NCI-H1694 (cell line): ENCODE measurements around the gene TNIK.

Experiments
- DNase-seq: peaks from one replicate; lab custom pipeline; 2025; lab: John Stamatoyannopoulos, UW

The TNIK gene

DNA sequence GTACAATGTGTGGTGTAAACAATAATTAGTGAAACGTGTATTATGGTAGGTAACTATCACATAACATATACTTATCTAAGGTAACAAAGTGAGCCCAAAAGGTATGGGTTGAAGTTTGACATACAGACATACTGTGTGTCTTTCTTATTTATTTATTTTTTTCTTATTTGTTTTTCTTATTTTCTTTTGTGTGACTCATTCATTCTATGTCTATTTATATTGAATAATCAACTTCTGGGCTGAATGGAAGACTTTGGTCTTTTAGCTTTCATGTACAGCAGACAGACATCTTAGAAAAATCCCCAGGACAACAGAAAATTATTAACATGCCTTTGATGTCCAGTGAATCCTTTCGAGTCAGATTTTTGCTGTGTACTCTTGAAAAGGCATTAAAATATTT, 233.4 kb downstream of the TNIK start:
- no peak for DNase-seq

DNA sequence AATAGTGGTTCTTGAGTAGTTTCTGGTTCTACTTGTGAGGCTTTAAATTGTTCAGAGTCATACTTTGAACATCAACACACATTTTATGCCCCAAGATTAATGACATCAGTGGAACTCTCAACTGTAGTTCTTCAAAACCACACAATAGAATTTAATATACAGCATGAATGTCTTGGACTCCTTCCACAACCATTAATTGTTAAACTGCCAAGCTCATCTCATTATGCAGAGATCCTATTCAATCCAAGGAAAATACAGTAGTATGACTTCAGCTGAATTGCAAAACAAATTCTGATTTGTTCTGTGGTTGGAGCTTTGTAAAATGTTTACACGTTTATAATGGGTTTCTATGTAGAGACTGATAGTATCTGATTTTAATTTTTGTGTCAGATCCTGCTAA, 234.5 kb downstream of the TNIK start:
- DNase-seq, result no peak

DNA sequence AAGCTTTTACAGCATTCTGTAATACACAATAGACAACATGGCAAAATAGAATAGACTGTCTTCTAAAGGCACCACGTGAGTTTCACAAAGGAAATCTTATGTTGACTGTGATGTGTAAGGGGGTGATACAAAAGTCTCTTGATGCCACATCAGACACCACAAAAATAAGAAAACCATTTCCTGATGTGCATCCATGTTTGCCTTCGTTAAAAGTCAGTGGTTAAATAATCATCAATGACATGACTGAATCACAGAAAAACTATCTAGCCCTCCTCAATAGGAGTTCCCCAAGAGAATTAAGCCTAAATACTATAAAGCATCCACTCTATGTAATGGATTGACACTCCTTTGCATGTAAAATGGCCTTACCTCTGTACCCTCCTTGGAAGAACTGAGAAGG, 235.0 kb downstream of the TNIK start:
- no peak for DNase-seq

DNA sequence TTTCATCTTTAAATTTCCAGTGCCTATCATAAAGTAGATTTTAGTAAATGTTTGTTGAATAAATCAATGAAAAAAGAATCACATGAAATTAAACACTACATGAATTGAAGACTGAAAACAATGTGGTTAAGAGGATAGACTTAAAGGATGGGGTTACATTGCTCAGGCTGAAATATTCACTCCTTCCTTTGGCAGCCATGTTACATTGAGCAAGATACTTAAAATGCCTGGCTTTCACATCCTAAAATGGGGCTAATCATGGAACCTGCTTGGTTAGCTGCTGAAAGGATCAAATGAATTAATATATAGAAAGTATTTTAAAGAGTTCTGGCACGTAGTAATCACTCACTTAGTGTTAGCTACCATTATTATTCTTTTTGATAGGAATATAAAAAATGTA, 236.8 kb downstream of the TNIK start:
- DNase-seq, result no peak

DNA sequence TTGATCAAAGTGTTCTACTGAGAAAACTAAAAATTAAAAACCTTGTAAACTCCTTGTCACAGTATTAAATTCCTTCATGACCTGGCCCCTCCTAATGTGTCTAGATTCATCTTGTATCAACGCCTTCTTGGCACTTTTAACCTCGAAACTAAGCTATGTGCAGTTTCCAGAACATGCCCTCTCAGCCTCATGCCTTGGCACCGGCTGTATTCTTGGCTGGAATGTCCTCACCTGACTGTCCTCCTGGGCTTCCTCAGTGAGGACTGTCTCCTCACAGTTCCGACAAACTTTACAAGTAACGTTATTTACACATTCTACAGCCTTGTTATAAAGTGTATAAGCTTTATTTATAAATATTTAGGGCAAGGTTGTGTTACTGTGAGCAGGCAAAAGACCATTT, 237.2 kb downstream of the TNIK start:
- no peak for DNase-seq

DNA sequence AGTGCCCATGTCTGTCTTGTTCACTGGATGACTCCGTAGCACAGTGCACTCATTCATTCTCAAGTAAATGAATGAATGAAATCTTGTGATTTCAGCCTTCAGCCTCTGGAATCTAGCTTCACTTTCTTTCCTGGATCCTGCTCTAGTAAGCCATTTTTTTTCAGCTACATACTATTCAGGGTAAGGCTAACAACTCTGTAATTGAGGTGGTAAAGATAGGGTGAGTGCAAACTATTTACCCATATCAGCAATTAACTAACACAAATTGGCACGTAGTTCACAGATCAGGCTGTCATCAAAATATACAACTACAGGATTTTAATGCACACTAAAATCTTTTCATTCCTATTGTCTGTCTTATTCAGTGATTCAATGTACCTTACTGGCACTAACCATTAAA, 238.6 kb downstream of the TNIK start:
- DNase-seq, result no peak

DNA sequence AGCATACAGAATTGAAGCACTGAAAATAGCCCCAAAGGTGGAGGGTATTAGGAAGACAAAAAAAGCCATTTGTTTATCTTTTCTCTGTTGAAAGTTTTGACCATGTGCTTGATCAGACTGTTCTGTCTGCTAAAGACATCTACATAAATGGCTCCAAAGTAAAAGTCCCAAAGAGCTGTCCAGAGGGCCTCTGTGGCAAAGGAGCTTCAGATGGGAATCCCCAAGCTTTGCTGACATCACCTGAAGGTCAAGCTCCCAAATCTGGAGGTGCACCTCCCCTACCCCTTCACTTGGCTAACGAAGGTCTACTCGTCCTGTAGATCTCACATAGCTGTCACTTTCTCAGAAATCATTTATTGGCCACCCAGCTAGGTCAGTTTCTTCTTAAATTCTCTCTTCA, 239.1 kb downstream of the TNIK start:
- no peak for DNase-seq

DNA sequence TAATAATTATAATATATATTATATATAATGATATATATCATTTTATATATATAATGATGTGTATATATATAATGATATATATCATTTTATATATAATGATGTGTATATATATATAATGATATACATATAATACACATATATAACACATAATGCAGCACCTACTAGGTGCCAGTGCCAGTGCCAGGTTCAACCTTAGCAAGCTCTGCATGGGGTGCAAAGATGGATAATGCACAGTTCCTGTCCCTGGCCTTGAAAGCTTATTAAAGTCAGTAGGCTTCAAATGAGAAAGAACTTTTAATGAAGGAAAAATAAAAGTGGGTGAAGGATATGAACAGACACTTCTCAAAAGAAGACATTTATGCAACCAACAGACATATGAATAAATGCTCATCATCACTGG, 240.9 kb downstream of the TNIK start:
- no peak for DNase-seq

DNA sequence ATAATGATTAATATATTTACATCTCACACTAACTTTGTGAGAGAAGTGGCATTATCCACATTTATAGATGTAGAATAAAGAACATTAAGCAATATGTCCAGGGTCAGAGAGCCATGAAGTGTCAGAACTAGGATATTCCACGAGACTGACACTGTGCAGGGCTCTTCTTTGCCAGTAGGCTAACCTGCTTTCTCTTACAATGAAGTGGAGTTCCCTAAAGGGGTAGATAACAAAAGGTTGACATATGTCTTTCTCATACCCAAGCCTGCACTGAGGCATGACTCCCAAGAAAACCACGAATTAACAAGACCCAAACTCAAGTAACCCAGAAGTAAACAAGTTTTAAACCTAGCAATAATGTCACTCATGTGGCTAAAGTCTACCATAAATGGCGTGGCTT, 242.1 kb downstream of the TNIK start:
- no peak for DNase-seq

DNA sequence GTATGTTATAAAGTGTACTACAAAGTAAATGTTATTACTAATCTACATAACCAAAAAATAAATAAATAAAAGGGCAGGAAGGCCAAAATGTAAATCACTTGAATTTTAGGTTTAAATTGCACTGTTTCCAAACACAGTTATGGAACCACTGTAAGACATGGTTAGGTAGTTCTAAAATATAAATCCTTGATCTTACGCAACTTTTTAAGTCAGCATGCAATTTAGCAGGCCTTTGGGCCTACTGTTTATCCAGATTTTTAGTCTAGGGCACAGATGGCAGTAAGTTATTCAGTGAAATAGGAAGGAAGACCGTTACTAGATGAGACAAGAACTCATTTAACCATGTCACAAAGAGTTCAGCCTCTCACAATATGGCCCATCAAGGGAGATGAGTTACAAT, 246.3 kb downstream of the TNIK start:
- no peak for DNase-seq

DNA sequence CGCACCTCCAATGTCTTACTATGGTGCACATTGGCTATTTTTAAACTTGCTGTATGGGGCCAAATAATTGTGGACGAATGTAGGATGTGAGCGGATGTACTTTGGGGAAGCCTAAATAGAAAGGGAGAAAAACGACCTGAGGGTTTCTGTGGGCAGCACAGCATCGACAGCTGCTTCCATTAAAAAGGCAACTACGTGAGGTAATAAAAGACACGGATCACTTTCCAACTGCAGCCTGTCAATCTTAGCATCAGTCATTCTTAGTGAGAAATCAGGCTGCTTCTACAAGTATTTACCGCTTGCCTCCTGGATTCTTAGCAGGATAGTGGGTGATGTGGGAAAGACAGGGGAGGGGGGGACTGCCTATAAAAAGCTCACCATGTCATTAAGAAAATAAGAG, 247.0 kb downstream of the TNIK start:
- no peak for DNase-seq

DNA sequence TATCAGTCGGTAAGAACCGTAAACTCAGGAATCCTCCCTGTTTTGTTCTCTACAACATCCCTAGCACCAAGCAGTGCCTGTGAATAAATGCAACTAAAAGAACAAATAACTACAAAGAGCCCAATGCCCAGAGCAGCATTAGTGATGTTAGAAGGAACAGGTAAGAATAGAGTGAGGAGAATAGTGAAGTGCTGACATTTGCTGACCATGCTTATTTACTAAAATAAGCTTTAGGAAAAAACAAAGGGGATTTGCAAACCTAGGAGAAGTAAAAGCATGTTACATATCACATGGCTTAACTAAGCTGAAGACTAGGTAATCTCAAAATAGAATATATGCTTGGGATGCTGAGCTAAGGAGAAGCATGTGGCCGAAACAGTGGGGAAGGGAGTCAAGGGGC, 247.6 kb downstream of the TNIK start:
- DNase-seq, result no peak

DNA sequence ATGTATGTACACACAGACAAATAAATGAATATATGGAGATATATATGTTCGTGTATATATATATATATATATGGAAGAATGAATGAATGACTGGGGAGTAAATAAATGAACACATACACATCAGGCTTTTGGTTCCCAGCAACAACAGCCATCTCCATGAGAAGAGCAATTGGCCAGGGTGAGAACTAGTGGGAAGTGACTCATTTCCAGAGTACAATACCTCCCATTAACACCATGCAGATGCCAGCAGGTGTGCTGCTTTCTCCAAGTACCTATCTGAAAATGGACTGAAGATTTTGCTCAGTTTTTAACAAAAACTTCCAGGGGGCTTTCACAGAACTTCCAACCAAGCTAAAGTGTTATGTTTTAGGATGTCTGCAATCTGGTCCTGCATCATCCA, 253.9 kb downstream of the TNIK start:
- DNase-seq, result no peak

DNA sequence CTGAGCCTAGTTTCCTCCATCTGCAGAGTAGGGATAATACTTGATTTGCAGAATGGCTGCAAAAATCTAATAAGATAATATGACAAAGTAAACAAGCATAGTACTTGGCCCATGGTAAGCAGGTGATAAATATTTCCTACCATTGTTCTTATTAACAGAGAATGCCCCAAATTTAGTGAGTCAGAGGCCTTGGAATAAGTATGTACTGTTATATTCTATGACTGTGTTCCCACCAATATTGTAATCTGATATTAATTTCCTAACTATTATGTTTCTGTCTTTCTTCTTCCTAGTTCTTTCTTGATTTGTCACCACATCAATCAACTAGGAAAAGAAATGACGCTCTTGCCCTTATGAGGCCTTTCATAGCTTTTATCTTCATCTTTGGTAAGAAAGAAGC, 255.3 kb downstream of the TNIK start:
- no peak for DNase-seq

DNA sequence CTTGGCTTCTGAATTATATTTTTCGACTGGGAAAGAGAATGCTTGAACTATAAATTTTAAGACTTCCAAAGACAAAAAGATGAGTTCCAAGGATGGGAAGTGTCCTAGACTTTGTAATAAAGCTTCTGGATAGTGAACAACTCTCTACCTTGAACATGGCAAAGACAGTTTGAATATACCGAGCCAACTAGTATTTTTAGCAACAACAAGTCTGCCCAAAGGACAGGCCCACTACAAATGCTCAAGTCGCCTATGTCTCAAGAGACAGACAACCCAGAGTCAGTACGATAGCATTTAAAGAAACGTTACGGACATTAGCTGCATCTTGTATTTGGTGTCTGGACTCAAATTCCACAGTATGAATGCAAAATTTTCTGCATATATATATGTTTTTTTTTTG, 258.4 kb downstream of the TNIK start:
- DNase-seq, result no peak

DNA sequence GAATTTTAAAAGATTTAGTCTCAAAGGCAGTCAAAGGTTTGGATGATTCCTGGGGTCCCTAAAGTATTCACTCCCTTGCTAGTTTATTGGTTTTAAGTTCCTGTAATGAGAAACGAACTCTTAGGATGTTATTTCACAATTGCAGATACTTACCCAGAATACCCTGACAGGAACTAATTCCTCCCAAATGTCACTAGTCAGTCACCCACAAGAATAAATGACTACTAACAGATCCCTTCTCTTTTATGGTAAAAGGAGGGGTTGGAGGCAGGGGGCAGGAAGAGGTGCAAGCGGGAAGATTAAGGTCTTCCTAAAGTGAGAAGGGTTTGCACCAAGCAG, 259.5 kb downstream of the TNIK start:
- DNase-seq, result no peak

DNA sequence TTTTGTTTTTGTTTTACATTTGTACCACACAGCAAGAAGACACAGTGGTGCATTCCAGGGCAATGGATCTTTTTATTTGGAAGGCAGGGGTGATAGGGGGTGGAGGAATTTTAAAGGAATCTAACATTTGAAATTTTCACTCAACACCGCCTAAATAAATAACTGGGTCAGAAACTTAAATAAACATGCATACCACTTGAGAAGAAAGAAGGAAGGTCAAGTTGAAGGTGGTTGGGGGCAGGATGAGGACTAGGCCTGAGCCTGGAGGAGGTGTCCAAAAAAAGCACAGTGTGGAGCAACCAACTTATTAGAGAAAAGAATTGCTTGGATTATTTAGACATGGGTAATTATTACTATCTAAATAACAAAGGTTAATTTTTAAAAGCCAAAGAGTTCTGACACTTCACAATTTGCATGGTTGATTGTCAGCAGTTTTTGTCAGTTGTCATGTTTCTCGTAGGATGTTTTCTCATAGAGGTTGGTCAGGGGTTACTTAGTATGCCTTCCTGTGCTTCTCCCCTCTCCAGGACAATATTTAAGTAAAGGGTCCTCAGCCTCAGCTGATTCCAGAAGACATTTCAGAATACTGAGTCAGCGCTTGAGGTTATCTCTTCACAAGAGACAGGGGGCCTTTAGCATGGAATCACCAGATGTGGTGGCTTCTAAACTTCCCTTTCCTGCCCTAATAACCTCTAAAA, 260.0 kb downstream of the TNIK start:
- DNase-seq, result no peak

DNA sequence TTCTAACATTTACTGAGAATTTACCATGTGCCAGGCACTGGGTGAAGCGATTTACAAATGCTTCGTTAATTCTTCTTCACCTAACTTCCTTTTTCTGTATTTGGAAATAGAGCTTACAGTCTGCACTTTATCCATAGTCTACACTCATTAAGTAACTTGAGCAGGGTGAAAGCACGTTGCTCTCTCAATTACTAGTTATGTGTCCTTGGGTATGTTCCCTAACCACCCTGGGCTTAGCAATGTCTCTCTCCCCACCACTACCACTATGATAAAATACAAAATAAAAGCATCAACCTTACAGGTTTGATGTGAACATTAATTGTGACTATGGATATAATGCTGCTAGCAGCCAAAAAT, 260.8 kb downstream of the TNIK start:
- no peak for DNase-seq

DNA sequence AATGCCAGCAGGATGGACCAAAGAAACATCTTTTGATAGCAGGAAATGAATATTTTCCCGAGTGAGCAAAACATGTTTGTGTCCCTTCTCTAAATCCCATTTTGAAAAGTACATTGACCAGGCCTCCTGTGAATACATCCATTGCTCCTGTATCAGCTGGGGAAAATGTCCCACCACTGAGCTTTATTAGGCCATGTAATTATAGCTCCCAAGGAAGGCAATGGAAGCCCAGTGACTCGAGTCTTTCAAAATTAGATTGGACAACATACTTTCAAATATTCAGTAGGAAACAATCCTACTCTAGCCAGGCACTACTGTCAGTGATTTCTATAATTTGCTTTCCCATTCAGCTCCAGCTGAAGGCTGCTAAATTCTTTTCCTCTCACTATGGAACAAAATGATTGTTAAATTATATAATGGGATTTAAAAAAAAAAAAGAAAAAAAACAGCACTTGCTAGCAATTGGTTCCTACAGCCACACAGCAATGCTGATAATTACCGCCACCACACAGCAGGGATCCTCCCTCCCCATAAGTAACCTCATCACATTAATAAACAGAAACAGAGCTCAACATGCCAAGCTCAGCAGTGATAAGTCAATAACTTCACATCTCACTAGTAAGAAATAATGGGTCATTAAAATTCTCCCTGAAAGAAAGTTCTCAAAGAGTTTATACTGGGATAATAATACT, 261.3 kb downstream of the TNIK start:
- DNase-seq, result no peak

DNA sequence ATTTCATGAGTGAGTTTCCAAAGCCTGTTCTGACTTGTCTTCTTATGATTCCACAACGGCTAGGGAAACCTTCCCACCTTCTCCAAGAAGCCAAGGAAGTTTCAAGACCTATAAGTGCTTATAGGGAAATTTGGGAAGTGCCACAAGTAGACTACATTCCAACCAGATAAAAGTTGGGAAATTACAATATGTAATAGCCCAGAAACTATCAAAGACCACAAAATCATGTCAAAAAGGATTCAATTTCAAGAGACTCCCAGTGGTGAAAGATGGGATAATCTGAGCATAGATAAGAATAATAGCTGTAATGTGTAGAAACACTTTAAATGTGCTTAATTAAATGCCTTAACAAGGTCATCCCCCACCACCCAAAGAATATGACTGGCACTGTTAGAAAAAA, 264.5 kb downstream of the TNIK start:
- no peak for DNase-seq

DNA sequence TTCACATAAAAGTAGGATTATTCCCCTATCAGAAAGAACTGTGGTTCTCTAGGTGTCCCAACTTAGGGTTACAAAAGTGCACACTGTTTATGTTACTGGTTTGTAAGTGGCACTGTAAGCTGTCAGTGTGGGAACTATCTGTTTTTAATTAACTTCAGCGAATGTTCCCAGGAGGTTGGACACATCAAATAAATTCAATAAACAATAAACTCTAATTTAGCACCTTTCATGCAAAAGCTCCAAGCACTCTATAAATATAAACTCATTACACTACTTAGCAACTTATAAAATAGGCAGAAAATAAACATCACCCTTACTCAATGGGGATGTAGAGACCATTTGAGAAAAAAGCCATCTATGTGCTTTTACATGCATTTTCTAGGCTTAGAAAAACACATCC, 265.2 kb downstream of the TNIK start:
- DNase-seq, result no peak

DNA sequence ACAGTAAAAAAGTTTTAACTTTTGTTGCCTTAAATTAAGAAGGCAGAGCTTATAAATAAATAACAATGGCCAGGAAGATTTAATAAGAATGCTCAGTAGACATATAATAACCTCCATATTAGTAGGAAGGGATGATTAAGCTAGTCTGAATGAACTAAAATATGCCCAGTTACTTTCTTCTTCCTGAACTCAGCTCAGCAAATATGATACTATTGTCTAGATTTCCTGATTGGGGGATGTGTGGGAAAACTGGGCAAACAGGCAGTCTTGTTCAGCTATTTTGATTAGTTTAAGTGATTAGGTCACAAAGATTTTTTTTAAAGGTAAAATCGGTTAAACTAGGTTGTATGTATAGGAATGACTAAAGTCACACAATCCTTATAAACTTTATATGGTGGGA, 266.5 kb downstream of the TNIK start:
- no peak for DNase-seq

DNA sequence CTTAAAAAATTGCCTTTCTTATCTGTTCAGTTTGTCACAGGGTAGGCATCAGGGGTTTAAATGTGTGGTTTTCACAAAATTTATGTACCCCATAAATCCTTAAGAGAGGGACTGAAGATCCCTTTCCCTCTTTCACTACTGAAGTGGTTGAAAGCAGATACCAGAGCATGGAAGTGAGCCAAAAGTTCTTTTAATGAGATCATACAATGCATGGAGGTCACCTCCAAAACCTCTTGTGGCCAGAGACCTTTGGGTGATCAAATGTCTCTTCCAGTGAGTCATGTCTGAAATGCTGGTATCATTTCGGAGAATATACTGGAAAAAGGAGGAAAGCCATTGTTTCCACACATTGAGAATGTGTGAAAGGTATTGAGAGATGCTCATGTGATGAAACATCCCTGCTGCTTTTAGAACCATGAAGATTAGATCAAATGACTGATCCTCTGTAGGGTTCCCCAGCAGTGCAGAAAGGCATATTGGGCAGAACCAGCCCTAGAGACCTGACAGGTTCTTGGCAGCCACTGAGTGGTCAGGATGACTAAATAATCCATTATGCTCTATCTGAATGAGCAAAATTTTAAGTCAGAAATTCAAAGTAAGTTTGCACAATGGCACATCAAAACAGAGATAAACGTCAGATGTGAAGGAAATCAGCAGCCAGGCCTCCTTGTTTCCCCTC, 267.9 kb downstream of the TNIK start:
- no peak for DNase-seq

DNA sequence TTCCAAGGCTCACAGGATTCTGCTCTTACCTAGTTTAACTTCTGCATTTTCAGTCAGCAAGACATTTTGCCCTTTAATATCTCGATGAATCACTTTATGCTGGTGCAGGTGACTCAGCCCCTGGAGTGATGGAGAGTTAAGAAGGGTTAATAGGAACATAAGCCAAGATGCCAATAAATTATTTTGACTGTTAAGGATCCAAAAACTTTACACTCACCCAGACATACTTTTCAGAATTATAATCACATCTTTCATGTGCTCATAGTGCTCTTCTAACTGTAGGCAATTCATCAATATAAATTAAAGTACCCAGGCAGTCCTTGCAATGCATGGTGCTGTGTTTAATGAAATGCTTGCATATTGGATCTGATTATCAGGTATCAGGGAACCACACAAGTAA, 269.5 kb downstream of the TNIK start:
- DNase-seq, result no peak
